HG03060 (cell line): ENCODE measurements around the gene SWSAP1.
"Not testable (repeated sequence)": the region's sequence is repeated elsewhere in the genome, so short reads cannot be mapped to it uniquely, and the experiment has no call there.

Experiments
- ATAC-seq: cut with Tn5 transposase; IDR thresholded peaks from one replicate; pipeline ENCODE4 v1.9.1; 2021; ENCODE audit warnings: low read depth, moderate number of reproducible peaks; ENCODE audit not compliant: unreplicated experiment

The SWSAP1 gene

DNA sequence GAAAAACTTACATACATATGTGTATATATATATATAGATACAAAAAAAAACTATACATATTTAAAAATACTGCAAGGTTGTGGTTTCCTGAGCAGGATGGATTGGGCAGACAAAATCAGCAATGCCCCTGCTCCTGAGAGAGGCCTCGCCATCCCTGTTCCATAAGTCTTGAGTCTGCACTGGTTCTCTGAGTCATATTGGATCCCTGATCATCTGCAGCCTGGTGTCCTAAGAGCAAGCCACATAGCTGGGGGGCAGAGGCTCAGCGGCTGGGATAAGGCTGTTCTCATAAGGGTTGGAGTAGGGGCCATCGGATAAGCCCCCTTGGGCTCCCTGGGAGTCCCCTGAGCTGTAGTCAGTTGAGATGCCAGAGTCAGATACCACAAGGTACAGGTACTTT, 3.3 kb downstream of the SWSAP1 start:
- ATAC-seq = no peak

DNA sequence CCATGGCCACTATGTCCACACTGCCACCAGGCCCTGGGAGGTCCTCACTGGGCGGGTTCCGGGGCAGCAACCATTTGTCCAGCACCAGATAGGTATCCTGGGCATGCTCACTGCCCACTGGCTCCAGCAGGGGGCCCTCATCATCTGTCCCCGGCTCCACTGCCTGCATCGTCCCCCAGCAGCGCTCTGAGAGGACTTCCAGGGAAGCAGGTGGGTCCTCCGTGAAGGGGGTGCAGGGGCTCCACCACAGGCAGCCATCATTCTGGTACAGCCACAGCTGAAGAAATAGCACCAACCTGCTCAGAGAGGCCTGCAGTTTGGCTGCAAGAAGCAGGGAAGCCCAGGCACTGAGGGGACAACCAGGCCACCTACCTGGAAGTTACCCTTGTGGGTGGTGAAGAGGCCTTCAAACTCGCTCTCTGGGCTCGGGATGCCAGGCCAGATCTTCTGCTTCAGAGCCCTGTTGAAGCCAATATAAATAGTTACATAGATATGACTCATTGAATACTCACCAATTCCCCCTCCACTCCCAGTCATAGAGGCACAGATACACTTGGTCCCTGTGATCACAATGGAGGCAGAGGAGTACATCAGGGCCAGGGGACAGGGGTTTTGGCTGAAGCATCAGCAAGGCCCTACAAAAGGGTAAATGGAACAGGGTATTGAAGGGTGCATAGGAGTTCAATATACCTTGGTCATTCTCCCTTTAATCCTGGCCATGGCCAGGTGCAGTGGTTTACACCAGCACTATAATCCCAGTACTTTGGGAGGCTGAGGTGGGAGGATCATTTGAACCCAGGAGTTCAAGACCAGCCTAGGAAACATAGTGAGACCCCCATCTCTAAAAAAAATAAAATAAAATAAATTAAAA, 4.1 kb downstream of the SWSAP1 start:
- no peak for ATAC-seq

- not testable (repeated sequence) for ATAC-seq
These were observed 4.9 kb downstream of the SWSAP1 start for GRCh38 chr19:11379269-11379845.

DNA sequence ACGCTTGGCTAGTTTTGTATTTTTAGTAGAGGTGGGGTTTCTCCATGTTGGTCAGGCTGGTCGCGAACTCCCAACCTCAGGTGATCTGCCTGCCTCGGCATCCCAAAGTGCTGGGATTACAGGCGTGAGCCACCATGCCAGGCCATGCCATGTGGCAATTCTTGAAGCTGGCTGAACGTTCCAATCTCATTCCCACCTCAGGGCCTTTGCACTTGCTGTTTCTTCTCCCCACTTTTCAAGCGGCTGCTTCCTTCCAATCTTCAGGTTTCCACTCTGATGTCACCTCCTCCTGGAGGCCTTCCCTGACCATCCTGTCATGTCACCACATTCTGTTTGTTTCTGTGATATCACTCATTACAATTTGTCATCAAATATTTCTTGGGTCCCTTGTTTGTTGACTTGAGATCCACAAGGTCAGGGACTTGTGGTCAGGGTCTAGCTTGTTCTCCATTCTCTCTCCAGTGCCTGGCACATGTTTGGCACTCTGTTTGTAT, 5.4 kb downstream of the SWSAP1 start:
- no peak for ATAC-seq

DNA sequence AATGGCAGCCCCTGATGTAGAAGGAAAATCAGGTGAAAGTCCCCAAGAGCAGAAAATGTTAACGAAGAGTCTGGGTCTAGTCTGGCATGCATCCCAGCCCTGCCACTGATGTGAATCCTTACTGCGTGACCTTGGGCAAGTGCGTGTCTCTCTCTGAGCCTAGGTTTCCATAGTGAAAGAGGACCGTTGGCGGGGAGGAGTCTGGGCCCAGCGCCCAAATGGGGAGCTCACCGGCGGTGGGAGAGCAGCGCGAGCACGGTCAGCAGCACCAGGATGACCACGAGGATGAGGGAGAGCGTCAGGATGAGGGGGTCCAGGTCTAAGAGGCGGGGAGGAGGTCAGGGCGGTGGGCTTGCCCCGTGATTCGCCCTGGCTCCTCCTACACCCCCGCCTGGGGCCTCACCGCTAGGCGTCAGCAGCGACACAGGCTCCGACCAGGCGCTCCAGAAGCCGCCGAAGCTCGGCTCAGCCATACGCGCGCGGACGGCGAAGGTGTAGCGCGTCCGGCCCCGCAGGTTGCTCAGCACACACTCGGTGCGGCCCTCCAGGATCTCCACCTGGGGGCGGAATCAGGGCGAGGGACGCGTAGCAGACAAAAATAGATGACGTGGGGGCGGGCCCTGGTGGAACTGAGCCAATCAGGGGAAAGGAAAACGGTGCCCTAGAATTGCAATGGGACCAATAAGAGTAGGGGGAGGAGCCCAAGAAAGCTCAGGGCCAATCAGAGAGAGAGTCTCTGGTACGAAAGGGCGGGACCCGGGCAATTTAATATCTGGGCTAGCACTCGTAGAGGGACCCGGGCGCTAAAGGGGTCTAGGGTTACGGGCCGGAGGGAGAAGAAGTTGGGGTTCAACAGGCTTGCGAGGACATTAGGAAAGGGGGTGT, 6.4 kb downstream of the SWSAP1 start:
- ATAC-seq = peak; percentile 51

- no peak for ATAC-seq
These were observed 8.6 kb downstream of the SWSAP1 start for GRCh38 chr19:11382898-11383705.

GRCh38 chr19:11383706-11384048, 9.2 kb downstream of the SWSAP1 start:
- ATAC-seq = no peak

DNA sequence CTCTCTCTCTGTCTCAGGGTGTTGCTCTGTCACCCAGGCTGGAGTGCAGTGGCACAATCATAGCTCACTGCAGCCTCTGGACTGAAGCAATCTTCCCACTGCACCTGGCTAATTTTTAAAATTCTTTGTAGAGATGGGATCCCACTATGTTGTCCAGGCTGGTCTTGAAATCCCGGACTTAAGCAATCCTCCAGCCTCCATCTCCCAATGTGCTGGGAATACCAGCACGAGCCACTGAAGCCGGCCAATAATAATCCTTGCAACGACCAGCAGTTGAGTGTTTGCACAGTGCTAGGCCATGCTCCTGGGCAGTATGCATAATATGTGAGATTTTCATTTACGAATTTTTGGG, 10.3 kb downstream of the SWSAP1 start:
- ATAC-seq = no peak

GRCh38 chr19:11387162-11388034, 12.9 kb downstream of the SWSAP1 start:
- ATAC-seq = no peak

DNA sequence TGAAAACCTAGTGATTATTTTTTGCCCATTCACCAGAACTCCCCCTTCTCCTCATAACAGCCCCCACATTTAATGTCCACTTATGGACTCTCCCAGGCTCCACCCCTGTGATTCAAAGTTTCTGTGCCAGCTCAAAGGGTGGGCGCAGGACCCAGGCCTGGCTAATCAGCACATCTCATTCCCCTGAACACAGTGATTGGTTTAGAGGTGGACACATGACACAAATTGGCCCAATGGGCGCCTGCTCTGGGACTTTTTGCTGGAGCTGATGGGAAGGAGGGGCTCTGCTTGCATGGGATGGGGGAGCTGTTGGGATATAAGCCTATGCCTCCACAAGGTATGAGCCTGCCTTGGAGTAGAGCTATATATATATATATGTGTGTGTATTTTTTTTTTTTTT, 15.9 kb downstream of the SWSAP1 start:
- ATAC-seq = no peak

GRCh38 chr19:11390933-11391680, 16.6 kb downstream of the SWSAP1 start:
- no peak for ATAC-seq

GRCh38 chr19:11397089-11397610, 22.7 kb downstream of the SWSAP1 start:
- no peak for ATAC-seq

DNA sequence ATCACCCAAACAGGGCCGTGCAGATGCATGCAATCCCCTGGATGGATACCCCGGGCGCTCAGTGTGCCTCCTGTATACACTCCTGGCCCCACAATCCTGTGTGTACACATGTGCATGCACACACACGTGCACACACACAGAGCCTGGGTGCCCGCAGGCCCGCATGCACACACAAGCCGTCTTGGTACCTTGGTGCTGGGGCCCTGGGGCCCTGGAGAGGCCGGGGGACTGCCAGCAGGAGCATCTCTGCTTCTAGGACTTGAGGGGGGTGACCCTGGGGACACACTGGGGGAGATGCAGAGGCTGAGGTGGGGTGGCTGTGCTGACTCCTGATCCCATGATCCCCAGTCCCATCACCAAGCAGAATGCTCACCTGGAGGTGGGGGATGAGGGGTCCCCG, 25.2 kb downstream of the SWSAP1 start:
- ATAC-seq = no peak

GRCh38 chr19:11400798-11401197, 26.3 kb downstream of the SWSAP1 start:
- ATAC-seq = no peak

GRCh38 chr19:11401808-11402543, 27.5 kb downstream of the SWSAP1 start:
- no peak for ATAC-seq

DNA sequence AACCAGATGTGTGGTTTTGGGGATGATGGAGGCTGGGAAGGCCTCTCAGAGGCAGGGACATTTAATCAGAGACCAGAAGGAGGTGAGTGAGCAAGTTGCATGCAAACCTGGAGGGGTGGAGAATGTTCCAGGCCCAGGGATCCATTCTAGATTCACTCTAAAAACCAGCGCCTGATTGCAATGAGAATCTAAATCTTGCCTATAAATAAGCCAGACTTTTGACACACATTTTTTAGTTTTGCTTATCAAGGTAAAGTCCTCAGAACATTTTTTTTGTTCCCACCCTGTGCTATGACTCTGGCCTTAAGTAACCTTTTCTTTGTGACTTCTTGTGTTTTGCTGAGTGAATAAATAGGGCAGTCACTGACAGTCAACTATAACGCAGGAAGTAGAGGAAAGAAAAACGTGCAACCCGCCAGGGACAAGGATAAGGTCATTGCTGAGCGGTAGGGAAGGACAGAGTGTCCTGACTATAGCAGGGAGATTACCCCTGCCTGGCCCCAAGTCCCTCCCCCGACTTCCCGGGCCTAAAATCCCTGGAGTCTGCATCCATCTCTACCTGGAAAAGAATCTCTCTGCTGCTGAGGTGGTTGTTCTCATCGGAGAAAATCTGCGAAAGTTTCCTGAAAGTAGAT, 30.2 kb downstream of the SWSAP1 start:
- no peak for ATAC-seq

DNA sequence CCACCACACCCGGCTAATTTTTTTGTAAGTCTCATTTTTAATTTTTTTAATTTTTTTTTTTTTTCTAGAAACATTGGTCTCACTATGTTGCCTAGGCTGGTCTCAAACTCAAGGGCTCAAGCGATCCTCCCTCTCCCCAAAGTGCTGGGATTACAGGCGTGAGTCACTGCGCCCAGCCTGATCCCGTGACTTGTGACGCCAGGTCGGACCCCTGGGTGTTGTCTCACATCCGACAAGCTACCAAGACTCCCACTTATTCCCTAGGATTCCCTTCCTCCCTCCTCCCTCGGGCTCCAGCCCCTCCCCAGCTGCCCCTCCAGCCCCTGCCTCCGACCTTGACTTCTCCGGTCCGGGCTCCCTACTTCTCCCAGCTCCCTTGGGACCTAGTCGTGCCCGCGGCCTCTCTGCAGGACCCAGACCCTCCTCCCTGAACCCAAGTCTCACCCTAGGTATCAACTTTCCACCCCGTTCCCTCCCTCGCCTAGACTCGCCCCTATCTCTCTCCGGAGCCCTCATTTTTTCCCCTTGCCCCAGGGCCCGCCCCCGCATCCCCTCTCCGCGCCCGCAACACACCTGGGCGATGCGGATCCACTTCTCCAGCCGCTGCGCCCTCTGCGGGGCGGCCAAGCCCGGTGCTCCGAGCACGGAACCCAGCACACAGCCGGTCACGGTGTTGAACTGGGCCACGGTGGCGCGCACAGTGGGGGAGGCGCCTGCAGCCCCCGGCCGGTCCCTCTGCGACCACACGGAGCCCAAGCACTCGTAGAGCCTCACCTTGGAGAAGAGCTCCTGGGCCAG, 31.6 kb downstream of the SWSAP1 start:
- ATAC-seq = no peak
